ENCODE measurements around the gene CDH13.

DNA sequence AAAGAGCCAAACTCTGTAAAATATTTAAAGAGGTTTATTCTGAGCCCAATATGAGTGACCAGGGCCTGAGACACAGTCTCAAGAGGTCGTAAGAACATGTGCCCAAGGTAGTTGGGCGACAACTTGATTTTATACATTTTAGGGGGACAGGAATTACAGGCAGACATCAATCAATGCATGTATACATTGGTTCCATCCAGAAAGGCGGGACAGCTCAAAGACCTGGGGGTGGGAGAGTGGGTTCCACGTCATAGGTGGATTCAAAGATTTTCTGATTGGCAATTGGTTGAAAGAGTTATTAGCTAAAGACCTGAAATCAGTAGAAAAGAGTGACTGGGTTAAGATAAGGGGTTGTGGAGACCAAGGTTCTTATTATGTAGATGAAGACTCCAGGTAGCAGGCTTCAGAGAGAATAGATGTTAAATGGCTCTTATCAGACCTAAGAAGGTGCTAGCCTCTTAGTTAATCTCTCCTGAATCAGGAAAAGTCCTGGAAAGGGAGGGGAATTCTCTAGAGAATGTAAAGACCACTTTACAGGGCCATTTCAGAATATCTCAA lies 1213.4 kb downstream of the CDH13 start:
- TF ChIP-seq MXI1 (conservative IDR thresholded peaks at IDR 0.05; ENCODE audit: poor library complexity, severe bottlenecking) (no peak), EZH2 (IDR thresholded peaks at IDR 0.05; ENCODE audit: borderline replicate concordance, insufficient read depth, low read length, poor library complexity, severe bottlenecking) (no peak), SMC3 (conservative IDR thresholded peaks at IDR 0.05; ENCODE audit: poor library complexity) (no peak), POLR2AphosphoS5 (IDR thresholded peaks at IDR 0.05) (no peak), EP300 (conservative IDR thresholded peaks at IDR 0.05; ENCODE audit: poor library complexity, severe bottlenecking) (no peak)
- TF ChIP-seq, protein P1, sequence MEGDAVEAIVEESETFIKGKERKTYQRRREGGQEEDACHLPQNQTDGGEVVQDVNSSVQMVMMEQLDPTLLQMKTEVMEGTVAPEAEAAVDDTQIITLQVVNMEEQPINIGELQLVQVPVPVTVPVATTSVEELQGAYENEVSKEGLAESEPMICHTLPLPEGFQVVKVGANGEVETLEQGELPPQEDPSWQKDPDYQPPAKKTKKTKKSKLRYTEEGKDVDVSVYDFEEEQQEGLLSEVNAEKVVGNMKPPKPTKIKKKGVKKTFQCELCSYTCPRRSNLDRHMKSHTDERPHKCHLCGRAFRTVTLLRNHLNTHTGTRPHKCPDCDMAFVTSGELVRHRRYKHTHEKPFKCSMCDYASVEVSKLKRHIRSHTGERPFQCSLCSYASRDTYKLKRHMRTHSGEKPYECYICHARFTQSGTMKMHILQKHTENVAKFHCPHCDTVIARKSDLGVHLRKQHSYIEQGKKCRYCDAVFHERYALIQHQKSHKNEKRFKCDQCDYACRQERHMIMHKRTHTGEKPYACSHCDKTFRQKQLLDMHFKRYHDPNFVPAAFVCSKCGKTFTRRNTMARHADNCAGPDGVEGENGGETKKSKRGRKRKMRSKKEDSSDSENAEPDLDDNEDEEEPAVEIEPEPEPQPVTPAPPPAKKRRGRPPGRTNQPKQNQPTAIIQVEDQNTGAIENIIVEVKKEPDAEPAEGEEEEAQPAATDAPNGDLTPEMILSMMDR (IDR thresholded peaks at IDR 0.05; ENCODE audit: poor library complexity, severe bottlenecking) = no peak
- TF ChIP-seq, protein P2, sequence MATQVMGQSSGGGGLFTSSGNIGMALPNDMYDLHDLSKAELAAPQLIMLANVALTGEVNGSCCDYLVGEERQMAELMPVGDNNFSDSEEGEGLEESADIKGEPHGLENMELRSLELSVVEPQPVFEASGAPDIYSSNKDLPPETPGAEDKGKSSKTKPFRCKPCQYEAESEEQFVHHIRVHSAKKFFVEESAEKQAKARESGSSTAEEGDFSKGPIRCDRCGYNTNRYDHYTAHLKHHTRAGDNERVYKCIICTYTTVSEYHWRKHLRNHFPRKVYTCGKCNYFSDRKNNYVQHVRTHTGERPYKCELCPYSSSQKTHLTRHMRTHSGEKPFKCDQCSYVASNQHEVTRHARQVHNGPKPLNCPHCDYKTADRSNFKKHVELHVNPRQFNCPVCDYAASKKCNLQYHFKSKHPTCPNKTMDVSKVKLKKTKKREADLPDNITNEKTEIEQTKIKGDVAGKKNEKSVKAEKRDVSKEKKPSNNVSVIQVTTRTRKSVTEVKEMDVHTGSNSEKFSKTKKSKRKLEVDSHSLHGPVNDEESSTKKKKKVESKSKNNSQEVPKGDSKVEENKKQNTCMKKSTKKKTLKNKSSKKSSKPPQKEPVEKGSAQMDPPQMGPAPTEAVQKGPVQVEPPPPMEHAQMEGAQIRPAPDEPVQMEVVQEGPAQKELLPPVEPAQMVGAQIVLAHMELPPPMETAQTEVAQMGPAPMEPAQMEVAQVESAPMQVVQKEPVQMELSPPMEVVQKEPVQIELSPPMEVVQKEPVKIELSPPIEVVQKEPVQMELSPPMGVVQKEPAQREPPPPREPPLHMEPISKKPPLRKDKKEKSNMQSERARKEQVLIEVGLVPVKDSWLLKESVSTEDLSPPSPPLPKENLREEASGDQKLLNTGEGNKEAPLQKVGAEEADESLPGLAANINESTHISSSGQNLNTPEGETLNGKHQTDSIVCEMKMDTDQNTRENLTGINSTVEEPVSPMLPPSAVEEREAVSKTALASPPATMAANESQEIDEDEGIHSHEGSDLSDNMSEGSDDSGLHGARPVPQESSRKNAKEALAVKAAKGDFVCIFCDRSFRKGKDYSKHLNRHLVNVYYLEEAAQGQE (IDR thresholded peaks at IDR 0.05; ENCODE audit: borderline replicate concordance) = no peak

All from neural cell (in vitro differentiated cells).